Esophagus muscularis mucosa (tissue), 4 donors: Measurements from ENCODE around the gene NIBAN1.
"Not testable (repeated sequence)": the region's sequence is repeated elsewhere in the genome, so short reads cannot be mapped to it uniquely, and the experiment has no call there.

Experiments
- CTCF ChIP-seq, 3 experiments: fragments of 200-600 bp in 2 of 3; fragments of 450-650 bp in 1 of 3; sonication (generic) in 2 of 3; IDR thresholded peaks; one replicate each; pipeline ENCODE4 v1.5.1; 2017 to 2019; ENCODE audit warnings: antibody characterized with exemption in 3 of 3, mild to moderate bottlenecking in 2 of 3, moderate library complexity in 1 of 3
- EP300 ChIP-seq: sonication (generic); formaldehyde crosslinking; IDR thresholded peaks from one replicate; pipeline ENCODE4 v1.6.1; 2017; ENCODE audit warnings: antibody characterized with exemption
- POLR2A ChIP-seq: fragments of 450-650 bp; IDR thresholded peaks from one replicate; pipeline ENCODE4 v1.6.1; 2017; ENCODE audit warnings: antibody characterized with exemption, moderate library complexity, mild to moderate bottlenecking, low read depth
- POLR2AphosphoS5 ChIP-seq, 2 donors: sonication (generic); formaldehyde crosslinking; IDR thresholded peaks; one replicate each; pipeline ENCODE4 v1.6.1; 2017; ENCODE audit warnings: antibody characterized with exemption in 2 of 2

- not testable (repeated sequence) for TF ChIP-seq CTCF (IDR thresholded peaks at IDR 0.05); POLR2AphosphoS5 (IDR thresholded peaks at IDR 0.05); POLR2A; EP300
These were observed 27.1 kb upstream of the NIBAN1 start for GRCh38 chr1:185001312-185001880.
